ENCODE results near the gene TTC3. TPM values are rescaled to one million over a fixed set of nuclear protein-coding genes. Genes with fewer than 3 reads are reported as not detected.
A peak's percentile ranks its signal among the peaks of the same experiment; 100 is the strongest.

TTC3 gene
- total and polyA plus RNA-seq, 9 of the 15 experiments (the other 6 are each of a cell fraction or from before 2014, with no cell fraction given) = 17.5 to 92.0 (median 59.5) TPM

GRCh38 chr21:37087188-37087587 lies 14.1 kb downstream of the TTC3 start (continued):
- TF ChIP-seq NFE2 (IDR thresholded peaks at IDR 0.05; ENCODE audit: low read depth) = peak; percentile 96
- peak in 1 of 2 experiments; percentile 40; a peak in 1 of 4 replicates for TF ChIP-seq MLLT1 (IDR thresholded peaks at IDR 0.05)
- no peak for TF ChIP-seq PTTG1 (tag; IDR thresholded peaks at IDR 0.05; ENCODE audit: low read depth)
- TF ChIP-seq ZNF57 (CRISPR knock-in tag; IDR thresholded peaks at IDR 0.05) = no peak
- TF ChIP-seq, protein P1, sequence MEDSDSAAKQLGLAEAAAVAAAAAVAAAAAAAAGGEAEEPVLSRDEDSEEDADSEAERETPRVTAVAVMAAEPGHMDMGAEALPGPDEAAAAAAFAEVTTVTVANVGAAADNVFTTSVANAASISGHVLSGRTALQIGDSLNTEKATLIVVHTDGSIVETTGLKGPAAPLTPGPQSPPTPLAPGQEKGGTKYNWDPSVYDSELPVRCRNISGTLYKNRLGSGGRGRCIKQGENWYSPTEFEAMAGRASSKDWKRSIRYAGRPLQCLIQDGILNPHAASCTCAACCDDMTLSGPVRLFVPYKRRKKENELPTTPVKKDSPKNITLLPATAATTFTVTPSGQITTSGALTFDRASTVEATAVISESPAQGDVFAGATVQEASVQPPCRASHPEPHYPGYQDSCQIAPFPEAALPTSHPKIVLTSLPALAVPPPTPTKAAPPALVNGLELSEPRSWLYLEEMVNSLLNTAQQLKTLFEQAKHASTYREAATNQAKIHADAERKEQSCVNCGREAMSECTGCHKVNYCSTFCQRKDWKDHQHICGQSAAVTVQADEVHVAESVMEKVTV (CRISPR knock-in tag; IDR thresholded peaks at IDR 0.05) = peak; percentile 48
- TF ChIP-seq RCOR1 (IDR thresholded peaks at IDR 0.05; ENCODE audit: borderline replicate concordance in 1 of 2, low read depth in 2 of 2, low read length in 2 of 2) = peak in 1 of 2 experiments; percentile 61; a peak in 1 of 4 replicates
- no peak for TF ChIP-seq ZNF551 (CRISPR knock-in tag; IDR thresholded peaks at IDR 0.05)
- peak; percentile 19; the same call in 1 of the 2 replicates for TF ChIP-seq TCF3 (CRISPR knock-in tag; IDR thresholded peaks at IDR 0.05)
- TF ChIP-seq ZMIZ1 (IDR thresholded peaks at IDR 0.05; ENCODE audit: low read depth in 2 of 2, low read length in 2 of 2) = no peak
- TF ChIP-seq ELF4 (CRISPR knock-in tag; IDR thresholded peaks at IDR 0.05) = peak; percentile 56; the same call in 1 of the 2 replicates
- TF ChIP-seq PKNOX1 (IDR thresholded peaks at IDR 0.05) = peak; percentile 86
- no peak for TF ChIP-seq NCOA6 (IDR thresholded peaks at IDR 0.05)
- TF ChIP-seq GTF2B (IDR thresholded peaks at IDR 0.05; ENCODE audit: extremely low read depth, insufficient read length) = no peak
- no peak for TF ChIP-seq ATF1 (CRISPR knock-in tag; IDR thresholded peaks at IDR 0.05)
- peak; percentile 28; the same call in 1 of the 2 replicates for TF ChIP-seq ATF1 (tag; IDR thresholded peaks at IDR 0.05)
- no peak for TF ChIP-seq KLF1 (tag; IDR thresholded peaks at IDR 0.05)
- TF ChIP-seq EP300 (IDR thresholded peaks at IDR 0.05; ENCODE audit: low read length) = peak; percentile 37
- TF ChIP-seq ZNF282 (CRISPR knock-in tag; IDR thresholded peaks at IDR 0.05) = no peak
- TF ChIP-seq HMBOX1 (IDR thresholded peaks at IDR 0.05) = peak; percentile 41; the same call in 1 of the 2 replicates
- no peak for TF ChIP-seq CREB1 (IDR thresholded peaks at IDR 0.05)
- TF ChIP-seq CREB1 (CRISPR knock-in tag; IDR thresholded peaks at IDR 0.05) = no peak
